ENCODE measurements around the gene ERCC2. TPM values are rescaled to one million over a fixed set of nuclear protein-coding genes. Genes with fewer than 3 reads are reported as not detected.
"Not testable (repeated sequence)": the region's sequence is repeated elsewhere in the genome, so short reads cannot be mapped to it uniquely, and the experiment has no call there.

ERCC2 gene
- total RNA-seq, 2 experiments from 2014 or later = 20.0 to 28.2 TPM

DNA sequence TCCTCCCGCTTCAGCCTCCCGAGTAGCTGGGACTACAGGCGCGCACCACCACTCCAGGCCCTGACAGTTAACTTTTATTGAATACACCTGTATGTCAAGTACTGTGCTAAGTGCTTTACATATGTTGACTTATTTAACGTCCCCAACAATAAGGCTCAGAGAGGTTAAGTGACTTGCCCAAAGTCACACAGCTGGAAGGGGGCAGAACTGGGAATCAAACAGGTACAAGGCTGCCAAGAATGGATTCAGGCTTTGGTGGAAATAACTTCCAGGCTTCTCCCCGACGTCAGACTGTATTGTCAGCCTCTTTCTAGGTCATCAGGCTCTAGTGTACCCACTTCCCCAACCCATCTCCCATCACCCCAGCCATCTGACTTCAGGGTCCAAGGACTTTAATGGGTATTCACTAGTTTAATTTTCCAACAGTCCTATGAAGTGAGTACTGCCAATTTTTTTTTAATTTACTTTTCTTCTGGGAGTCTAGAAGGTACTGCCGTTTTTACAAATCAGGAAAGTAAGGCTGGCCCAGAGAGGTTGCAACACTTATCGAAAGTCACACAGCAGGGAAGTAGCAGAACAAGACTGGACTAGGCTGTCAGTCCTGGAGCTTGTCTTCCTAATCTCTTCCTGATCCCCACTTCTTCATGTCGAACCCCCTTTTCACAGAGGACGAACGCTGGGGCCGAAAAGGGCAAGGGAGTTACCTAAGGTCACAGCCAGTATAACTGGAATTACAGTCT, 42.8 kb downstream of the ERCC2 start:
- H3K4me1 Mint-ChIP-seq = peaks cover 5% of the 10 kb centered on the region
- H3K9me3 Mint-ChIP-seq = no peaks in the 10 kb centered on the region

GRCh38 chr19:45324349-45324907, 45.9 kb downstream of the ERCC2 start:
- Mint-ChIP-seq H3K36me3 (no peaks in the 10 kb centered on the region), H3K27ac (no peak overlapping the region), H3K4me3 (no peak overlapping the region), H3K4me1 (peaks cover 5% of the 10 kb centered on the region), H3K27me3 (peaks cover 38% of the 10 kb centered on the region), H3K9me3 (no peaks in the 10 kb centered on the region)
- DNase-seq (no peak), ATAC-seq (ENCODE audit: low read depth) (no peak)
- POLR2A ChIA-PET = no interaction called here

More for the DNA sequence above, 42.8 kb downstream of the ERCC2 start:
- DNase-seq = no peak
- POLR2A ChIA-PET = no interaction called here
- ATAC-seq (ENCODE audit: low read depth) = no peak
- Mint-ChIP-seq H3K4me3 (no peak overlapping the region), H3K27ac (no peak overlapping the region), H3K36me3 (no peaks in the 10 kb centered on the region), H3K27me3 (peaks cover 27% of the 10 kb centered on the region)

DNA sequence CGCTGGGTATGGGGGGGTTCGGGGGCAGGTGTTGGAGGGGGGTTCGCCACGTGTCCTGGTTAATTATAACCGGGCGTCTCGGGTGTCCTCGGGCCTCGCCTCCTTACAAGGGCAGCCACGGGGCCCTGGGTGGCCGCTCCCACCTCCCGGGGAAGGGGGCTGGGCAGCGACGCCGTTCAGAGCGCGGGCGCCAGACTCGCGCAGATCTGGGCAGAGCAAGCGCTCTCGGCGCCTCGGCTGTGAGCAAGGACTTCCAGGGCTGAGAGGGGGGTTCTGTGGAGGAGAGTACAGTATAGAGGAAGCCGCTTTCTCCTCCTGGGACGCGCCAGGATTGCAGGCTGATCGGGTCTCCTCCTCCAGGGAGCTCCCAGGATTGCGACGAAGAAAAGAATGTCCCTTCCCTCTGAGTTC, 46.7 kb downstream of the ERCC2 start:
- POLR2A ChIA-PET = no interaction called here
- no peaks in the 10 kb centered on the region for H3K36me3 Mint-ChIP-seq
- H3K9me3 Mint-ChIP-seq = no peaks in the 10 kb centered on the region
- peaks cover 5% of the 10 kb centered on the region for H3K4me1 Mint-ChIP-seq
- H3K4me3 Mint-ChIP-seq = no peak overlapping the region
- DNase-seq (no peak), ATAC-seq (ENCODE audit: low read depth) (no peak)
- no peak overlapping the region for H3K27ac Mint-ChIP-seq
- H3K27me3 Mint-ChIP-seq = peaks cover 38% of the 10 kb centered on the region

- Mint-ChIP-seq H3K4me1 (peaks cover 5% of the 10 kb centered on the region), H3K4me3 (no peak within 1 kb of the TSS), H3K9me3 (no peaks in the 10 kb centered on the region), H3K27ac (no peak within 1 kb of the TSS), H3K27me3 (peaks cover 37% of the 10 kb centered on the region), H3K36me3 (no peaks in the 10 kb centered on the region)
- POLR2A ChIA-PET = no interaction called here
- no peak for ATAC-seq (ENCODE audit: low read depth)
- DNase-seq = no peak
Measured at GRCh38 chr19:45322744-45323281, 47.6 kb downstream of the ERCC2 start, which contains the start of gene CKM. Gene CKM (minus strand): TSS chr19:45322875. CDS start chr19:45319713, 3,162 bp downstream.

- H3K4me3 Mint-ChIP-seq = no peak overlapping the region
- H3K4me1 Mint-ChIP-seq = peaks cover 5% of the 10 kb centered on the region
- H3K9me3 Mint-ChIP-seq = no peaks in the 10 kb centered on the region
- no peak overlapping the region for H3K27ac Mint-ChIP-seq
- peaks cover 38% of the 10 kb centered on the region for H3K27me3 Mint-ChIP-seq
- ATAC-seq (ENCODE audit: low read depth) = no peak
- H3K36me3 Mint-ChIP-seq = no peaks in the 10 kb centered on the region
- no peak for DNase-seq
- POLR2A ChIA-PET = no interaction called here
Measured at GRCh38 chr19:45322311-45322710, 48.1 kb downstream of the ERCC2 start.

GRCh38 chr19:45321848-45322247, 48.5 kb downstream of the ERCC2 start:
- ATAC-seq (ENCODE audit: low read depth) (no peak), DNase-seq (no peak)
- Mint-ChIP-seq H3K27ac (no peak overlapping the region), H3K4me1 (peaks cover 5% of the 10 kb centered on the region), H3K36me3 (no peaks in the 10 kb centered on the region), H3K27me3 (peaks cover 41% of the 10 kb centered on the region), H3K9me3 (no peaks in the 10 kb centered on the region), H3K4me3 (no peak overlapping the region)
- POLR2A ChIA-PET = no interaction called here

DNA sequence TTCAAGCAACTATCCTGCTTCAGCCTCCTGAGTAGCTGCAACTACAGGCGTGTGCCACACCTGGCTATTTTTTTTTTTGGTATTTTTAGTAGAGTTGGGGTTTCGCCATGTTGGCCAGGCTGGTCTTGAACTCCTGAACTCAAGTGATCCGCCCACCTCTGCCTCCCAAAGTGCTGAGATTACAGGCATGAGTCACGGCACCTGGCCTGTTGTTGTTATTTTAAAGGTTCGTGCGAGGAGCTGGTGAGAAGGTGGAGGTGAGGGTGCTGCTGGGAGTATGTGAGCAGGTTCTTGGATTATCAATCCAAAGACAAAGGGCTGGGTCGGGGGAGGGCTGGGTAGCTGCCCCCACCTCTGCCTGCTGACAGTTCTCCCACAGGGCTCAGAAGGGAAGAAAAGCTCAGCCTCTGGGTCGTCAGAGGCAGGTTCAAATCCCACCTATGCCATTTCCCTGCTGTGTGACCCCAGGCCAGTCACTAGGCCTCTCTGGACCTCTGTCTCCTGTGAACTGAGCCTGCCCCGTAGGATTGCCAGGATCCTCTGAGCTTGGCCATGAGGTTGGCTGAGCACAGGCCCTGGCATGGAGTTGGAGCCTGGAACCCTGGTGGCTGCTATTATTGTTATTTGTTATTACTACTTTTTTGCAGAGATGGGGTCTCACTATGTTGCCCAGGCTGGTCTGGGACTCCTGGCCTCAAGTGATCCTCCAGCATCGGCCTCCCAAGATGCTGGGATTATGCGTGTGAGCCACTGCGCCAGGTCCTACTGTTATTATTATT, 49.2 kb downstream of the ERCC2 start:
- H3K27ac Mint-ChIP-seq = no peak overlapping the region

GRCh38 chr19:45315304-45315703, 55.1 kb downstream of the ERCC2 start:
- DNase-seq (no peak), ATAC-seq (ENCODE audit: low read depth) (no peak)
- H3K36me3 Mint-ChIP-seq = no peaks in the 10 kb centered on the region
- H3K9me3 Mint-ChIP-seq = no peaks in the 10 kb centered on the region
- POLR2A ChIA-PET = no interaction called here
- no peak overlapping the region for H3K4me3 Mint-ChIP-seq
- H3K27ac Mint-ChIP-seq = no peak overlapping the region
- peaks cover 34% of the 10 kb centered on the region for H3K27me3 Mint-ChIP-seq
- peaks cover 2% of the 10 kb centered on the region for H3K4me1 Mint-ChIP-seq

More for the DNA sequence above, 49.2 kb downstream of the ERCC2 start:
- ATAC-seq (ENCODE audit: low read depth) (no peak), DNase-seq (no peak)
- H3K9me3 Mint-ChIP-seq = no peaks in the 10 kb centered on the region
- H3K4me3 Mint-ChIP-seq = no peak overlapping the region
- H3K4me1 Mint-ChIP-seq = peaks cover under 1% of the 10 kb centered on the region
- H3K36me3 Mint-ChIP-seq = no peaks in the 10 kb centered on the region
- POLR2A ChIA-PET = no interaction called here
- H3K27me3 Mint-ChIP-seq = peaks cover 44% of the 10 kb centered on the region

DNA sequence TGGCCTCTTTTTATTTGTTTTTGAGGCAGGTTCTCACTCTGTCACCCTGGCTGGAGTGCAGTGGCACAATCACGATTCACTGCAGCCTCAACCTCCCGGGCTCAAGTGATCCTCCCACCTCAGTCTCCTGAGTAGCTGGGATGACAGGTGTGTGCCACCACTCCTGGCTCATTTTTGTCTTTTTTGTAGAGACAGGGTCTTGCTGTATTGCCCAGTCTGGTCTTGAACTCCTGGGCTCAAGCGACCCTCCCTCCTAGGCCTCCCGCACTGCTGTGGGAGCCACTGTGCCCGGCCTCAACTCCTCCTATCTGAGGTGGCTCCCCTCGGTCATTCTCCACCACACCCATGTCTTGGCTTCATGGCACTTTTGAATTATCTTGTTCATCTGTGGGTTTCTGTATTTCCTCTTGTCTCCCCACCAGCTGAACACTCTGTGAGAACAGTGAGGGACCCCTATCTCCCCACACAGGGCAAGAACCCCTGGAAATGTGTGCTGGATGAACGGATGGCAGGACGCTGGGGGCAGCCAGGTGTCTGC, 55.6 kb downstream of the ERCC2 start:
- no peaks in the 10 kb centered on the region for H3K9me3 Mint-ChIP-seq
- H3K4me1 Mint-ChIP-seq = peaks cover 2% of the 10 kb centered on the region
- POLR2A ChIA-PET = no interaction called here
- ATAC-seq (ENCODE audit: low read depth) (no peak), DNase-seq (no peak)
- H3K4me3 Mint-ChIP-seq = no peak overlapping the region
- H3K27ac Mint-ChIP-seq = no peak overlapping the region
- H3K27me3 Mint-ChIP-seq = peaks cover 34% of the 10 kb centered on the region
- no peaks in the 10 kb centered on the region for H3K36me3 Mint-ChIP-seq

DNA sequence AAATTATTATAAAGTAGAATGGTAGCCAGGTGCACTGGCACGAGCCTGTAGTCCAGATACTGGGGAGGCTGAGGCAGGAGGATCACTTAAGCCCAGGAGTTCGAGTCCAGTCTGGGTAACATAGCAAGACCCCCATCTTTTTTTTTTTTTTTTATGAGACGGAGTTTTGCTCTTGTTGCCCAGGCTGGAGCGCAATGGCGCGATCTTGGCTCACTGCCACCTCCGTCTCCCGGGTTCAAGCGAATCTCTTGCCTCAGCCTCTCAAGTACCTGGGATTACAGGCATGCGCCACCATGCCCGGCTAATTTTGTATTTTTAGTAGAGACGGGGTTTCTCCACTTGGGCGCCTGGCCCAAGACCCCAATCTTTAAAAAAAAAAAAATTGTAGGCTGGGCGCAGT, 58.1 kb downstream of the ERCC2 start:
- ATAC-seq (ENCODE audit: low read depth); H3K4me3 Mint-ChIP-seq; H3K9me3 Mint-ChIP-seq; H3K36me3 Mint-ChIP-seq; H3K27ac Mint-ChIP-seq; H3K4me1 Mint-ChIP-seq; POLR2A ChIA-PET; DNase-seq: not testable (repeated sequence)
- H3K27me3 Mint-ChIP-seq = peaks cover 27% of the 10 kb centered on the region

GRCh38 chr19:45311621-45312020, 58.8 kb downstream of the ERCC2 start:
- Mint-ChIP-seq H3K27me3 (peaks cover 22% of the 10 kb centered on the region), H3K9me3 (no peaks in the 10 kb centered on the region), H3K4me1 (peaks cover 2% of the 10 kb centered on the region), H3K36me3 (no peaks in the 10 kb centered on the region), H3K4me3 (no peak overlapping the region), H3K27ac (no peak overlapping the region)
- ATAC-seq (ENCODE audit: low read depth) (no peak), DNase-seq (no peak)
- POLR2A ChIA-PET = no interaction called here

- POLR2A ChIA-PET = interaction anchor here (0.7 kb wide), 1 partner anchor 506 kb away, joined by 4 read pairs; no protein-coding TSS in a partner anchor
- H3K27me3 Mint-ChIP-seq; H3K4me3 Mint-ChIP-seq; DNase-seq; H3K27ac Mint-ChIP-seq; H3K9me3 Mint-ChIP-seq; H3K36me3 Mint-ChIP-seq; ATAC-seq (ENCODE audit: low read depth); H3K4me1 Mint-ChIP-seq: not testable (repeated sequence)
Measured at GRCh38 chr19:45309322-45309721, 61.1 kb downstream of the ERCC2 start.

DNA sequence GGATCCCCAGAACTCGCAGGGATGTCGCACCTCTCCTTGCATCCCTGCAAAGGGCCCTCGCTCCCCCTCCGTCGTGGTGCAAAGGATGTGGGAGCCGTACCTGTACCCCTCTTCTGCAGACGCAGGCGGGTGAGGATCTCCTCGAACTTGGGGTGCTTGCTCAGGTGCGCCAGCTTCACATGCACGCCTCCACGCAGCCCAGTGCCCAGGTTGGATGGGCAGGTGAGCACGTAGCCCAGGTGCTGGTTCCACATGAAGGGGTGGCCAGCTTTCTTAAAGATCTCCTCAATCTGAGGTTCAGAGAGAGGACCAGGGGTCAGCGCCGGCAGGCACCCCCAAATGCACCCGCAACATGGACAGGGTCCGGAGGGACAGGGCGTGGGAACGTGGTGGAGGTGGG, 63.0 kb downstream of the ERCC2 start:
- no peak overlapping the region for H3K27ac Mint-ChIP-seq
- no peaks in the 10 kb centered on the region for H3K36me3 Mint-ChIP-seq
- H3K4me1 Mint-ChIP-seq = peaks cover 2% of the 10 kb centered on the region
- DNase-seq = no peak
- ATAC-seq (ENCODE audit: low read depth) = no peak
- no peak overlapping the region for H3K4me3 Mint-ChIP-seq
- peaks cover 2% of the 10 kb centered on the region for H3K27me3 Mint-ChIP-seq
- POLR2A ChIA-PET = interaction anchor here (0.6 kb wide), 1 partner anchor 40 kb away, joined by 5 read pairs; no protein-coding TSS in a partner anchor
- no peaks in the 10 kb centered on the region for H3K9me3 Mint-ChIP-seq

All from activated naive CD8-positive, alpha-beta T cell treated with anti-CD3 and anti-CD28 coated beads, Interleukin-2, amount 10 ng/mL, durations not matched to agents 7 days and 5 days (primary cell).